KMS-11 (cell line): ENCODE data around the gene HRH3.

Experiments
- H2AFZ ChIP-seq: fragments of 200-600 bp; sonication (generic); 2 replicates; pipeline ENCODE4 v1.6.1; 2016; ENCODE audit warnings: antibody characterized with exemption, mixed run types, low read depth
- H3K27ac ChIP-seq: fragments of 200-600 bp; sonication (generic); 2 replicates; pipeline ENCODE4 v1.6.1; 2016; ENCODE audit warnings: mild to moderate bottlenecking, mixed run types
- H3K27me3 ChIP-seq: fragments of 200-600 bp; sonication (generic); 2 replicates; pipeline ENCODE4 v1.6.1; 2017; ENCODE audit warnings: mild to moderate bottlenecking, low read depth, mixed run types, moderate library complexity; ENCODE audit not compliant: insufficient read depth
- H3K36me3 ChIP-seq: fragments of 200-600 bp; sonication (generic); 2 replicates; pipeline ENCODE4 v1.6.1; 2017; ENCODE audit warnings: mild to moderate bottlenecking, mixed run types; ENCODE audit not compliant: insufficient read depth
- H3K4me1 ChIP-seq: fragments of 200-600 bp; sonication (generic); 2 replicates; pipeline ENCODE4 v1.6.1; 2016; ENCODE audit warnings: mild to moderate bottlenecking, low read depth, mixed run types; ENCODE audit not compliant: poor library complexity, severe bottlenecking
- H3K4me2 ChIP-seq: fragments of 200-600 bp; sonication (generic); 2 replicates; pipeline ENCODE4 v1.7.0; 2016; ENCODE audit warnings: mild to moderate bottlenecking, mixed run types
- H3K4me3 ChIP-seq: fragments of 200-600 bp; sonication (generic); IDR thresholded peaks from 2 replicates; pipeline ENCODE4 v1.6.1; 2017; ENCODE audit warnings: low read depth, low read length, mixed read lengths; ENCODE audit not compliant: insufficient read depth
- H3K79me2 ChIP-seq: fragments of 200-600 bp; sonication (generic); 2 replicates; pipeline ENCODE4 v1.6.1; 2016; ENCODE audit warnings: low read depth, mixed run types; ENCODE audit not compliant: insufficient read depth
- H3K9ac ChIP-seq: fragments of 200-600 bp; sonication (generic); 2 replicates; pipeline ENCODE4 v1.6.1; 2016; ENCODE audit warnings: mild to moderate bottlenecking, mixed run types
- H4K20me1 ChIP-seq: fragments of 200-600 bp; sonication (generic); 2 replicates; pipeline ENCODE4 v1.6.1; 2016; ENCODE audit warnings: mild to moderate bottlenecking, mixed run types; ENCODE audit not compliant: insufficient read depth
- TF ChIP-seq, protein P1 (sequence below): fragments of 200-600 bp; sonication (generic); conservative IDR thresholded peaks from 2 replicates; pipeline ENCODE4 v1.6.1; 2017; ENCODE audit warnings: low read depth, mild to moderate bottlenecking, antibody characterized with exemption, low read length, moderate library complexity, mixed read lengths

HRH3 gene

DNA sequence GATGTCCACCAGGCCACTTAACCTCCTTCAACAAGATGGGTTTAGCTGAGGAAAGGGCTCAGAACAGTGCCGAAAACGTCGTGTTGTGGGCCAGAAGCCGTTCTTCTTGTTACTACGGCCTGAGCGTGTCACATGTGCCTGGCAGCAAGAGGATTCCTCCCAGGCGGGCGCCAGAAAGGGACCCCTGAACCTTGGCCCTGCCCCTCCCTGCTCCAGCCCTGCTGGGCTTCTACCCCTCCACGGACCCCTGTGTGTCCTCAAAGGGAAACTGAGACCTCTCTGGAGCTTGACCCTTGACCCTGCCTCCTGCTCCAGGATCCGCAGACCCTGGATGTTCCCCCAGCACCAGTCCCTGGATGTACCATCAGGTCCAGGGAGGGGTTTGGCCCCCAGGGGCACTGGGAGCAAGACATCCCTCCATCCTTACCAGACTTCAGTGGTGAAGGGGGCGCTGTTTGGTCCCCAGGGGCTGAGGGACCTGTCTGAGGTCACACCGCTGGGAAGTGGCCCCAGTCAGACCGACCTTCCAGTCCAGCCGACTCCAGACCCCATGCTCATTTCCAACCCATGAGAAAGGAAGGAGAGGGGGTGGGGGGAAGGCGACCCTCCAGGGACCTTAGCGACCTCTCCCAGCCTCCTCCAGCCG, 10.1 kb downstream of the HRH3 start:
- H2AFZ ChIP-seq: no peak overlapping the region
- H3K79me2 ChIP-seq: no peaks in the 10 kb centered on the region
- H3K27me3 ChIP-seq: peaks cover 48% of the 10 kb centered on the region
- H3K27ac ChIP-seq: no peak overlapping the region
- no peaks in the 10 kb centered on the region for H3K4me1 ChIP-seq
- no peaks in the 10 kb centered on the region for H4K20me1 ChIP-seq
- TF ChIP-seq, protein P1, sequence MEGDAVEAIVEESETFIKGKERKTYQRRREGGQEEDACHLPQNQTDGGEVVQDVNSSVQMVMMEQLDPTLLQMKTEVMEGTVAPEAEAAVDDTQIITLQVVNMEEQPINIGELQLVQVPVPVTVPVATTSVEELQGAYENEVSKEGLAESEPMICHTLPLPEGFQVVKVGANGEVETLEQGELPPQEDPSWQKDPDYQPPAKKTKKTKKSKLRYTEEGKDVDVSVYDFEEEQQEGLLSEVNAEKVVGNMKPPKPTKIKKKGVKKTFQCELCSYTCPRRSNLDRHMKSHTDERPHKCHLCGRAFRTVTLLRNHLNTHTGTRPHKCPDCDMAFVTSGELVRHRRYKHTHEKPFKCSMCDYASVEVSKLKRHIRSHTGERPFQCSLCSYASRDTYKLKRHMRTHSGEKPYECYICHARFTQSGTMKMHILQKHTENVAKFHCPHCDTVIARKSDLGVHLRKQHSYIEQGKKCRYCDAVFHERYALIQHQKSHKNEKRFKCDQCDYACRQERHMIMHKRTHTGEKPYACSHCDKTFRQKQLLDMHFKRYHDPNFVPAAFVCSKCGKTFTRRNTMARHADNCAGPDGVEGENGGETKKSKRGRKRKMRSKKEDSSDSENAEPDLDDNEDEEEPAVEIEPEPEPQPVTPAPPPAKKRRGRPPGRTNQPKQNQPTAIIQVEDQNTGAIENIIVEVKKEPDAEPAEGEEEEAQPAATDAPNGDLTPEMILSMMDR: no peak
- no peak overlapping the region for H3K4me2 ChIP-seq
- no peak overlapping the region for H3K9ac ChIP-seq
- no peaks in the 10 kb centered on the region for H3K36me3 ChIP-seq
- no peak overlapping the region for H3K4me3 ChIP-seq

DNA sequence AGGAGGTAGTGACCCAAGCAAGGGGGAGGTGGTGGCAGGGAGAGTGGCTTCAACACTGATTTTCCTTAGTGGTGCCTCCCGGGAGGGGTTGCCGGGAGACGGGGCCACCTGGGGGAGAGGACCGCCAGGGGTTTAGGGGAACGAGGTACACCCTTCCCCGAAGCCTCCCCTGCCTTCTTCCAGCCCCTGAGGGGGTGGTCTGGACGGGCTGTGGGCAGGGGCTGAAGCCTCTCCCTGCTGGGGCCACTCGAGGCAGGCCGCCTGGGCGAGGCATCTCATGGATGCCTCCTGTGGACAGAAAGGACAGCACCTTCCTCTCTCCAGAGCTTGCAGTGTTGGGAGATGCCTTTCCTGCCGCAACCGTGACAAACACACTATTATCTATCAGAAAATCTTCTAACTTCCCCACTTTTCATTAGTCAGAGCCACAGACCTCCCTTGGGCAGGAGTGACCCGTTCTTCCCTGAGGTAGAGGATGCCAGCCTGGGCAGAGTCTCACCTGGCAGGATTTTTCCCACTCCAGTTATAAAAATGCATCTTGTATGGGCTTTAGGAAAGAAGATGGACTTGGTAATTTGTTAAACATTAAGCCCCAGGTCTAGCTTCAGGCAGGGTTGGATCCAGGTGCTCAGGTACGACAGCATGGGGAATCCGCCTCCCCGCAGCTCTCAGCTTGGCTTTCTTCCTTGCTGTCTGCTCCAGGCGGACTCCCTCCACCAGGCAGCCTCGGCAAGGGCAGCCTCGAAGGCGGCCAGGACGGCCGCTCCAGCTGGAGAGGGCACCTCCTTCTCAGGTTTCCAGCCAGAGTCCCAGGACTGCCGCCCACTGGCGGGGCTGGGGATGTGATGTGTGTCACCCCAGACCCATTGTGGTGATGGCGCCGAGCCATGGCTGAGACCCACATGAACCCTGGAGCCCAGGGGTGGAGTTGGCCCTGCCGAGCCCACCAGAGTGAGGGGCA, 11.0 kb downstream of the HRH3 start:
- Histone ChIP-seq H2AFZ (no peak overlapping the region), H3K27me3 (peaks cover 39% of the 10 kb centered on the region), H3K9ac (no peak overlapping the region), H3K79me2 (no peaks in the 10 kb centered on the region), H3K4me1 (no peaks in the 10 kb centered on the region), H4K20me1 (no peaks in the 10 kb centered on the region), H3K4me2 (no peak overlapping the region), H3K36me3 (no peaks in the 10 kb centered on the region), H3K27ac (no peak overlapping the region), H3K4me3 (no peak overlapping the region)
- TF ChIP-seq, protein P1: no peak

DNA sequence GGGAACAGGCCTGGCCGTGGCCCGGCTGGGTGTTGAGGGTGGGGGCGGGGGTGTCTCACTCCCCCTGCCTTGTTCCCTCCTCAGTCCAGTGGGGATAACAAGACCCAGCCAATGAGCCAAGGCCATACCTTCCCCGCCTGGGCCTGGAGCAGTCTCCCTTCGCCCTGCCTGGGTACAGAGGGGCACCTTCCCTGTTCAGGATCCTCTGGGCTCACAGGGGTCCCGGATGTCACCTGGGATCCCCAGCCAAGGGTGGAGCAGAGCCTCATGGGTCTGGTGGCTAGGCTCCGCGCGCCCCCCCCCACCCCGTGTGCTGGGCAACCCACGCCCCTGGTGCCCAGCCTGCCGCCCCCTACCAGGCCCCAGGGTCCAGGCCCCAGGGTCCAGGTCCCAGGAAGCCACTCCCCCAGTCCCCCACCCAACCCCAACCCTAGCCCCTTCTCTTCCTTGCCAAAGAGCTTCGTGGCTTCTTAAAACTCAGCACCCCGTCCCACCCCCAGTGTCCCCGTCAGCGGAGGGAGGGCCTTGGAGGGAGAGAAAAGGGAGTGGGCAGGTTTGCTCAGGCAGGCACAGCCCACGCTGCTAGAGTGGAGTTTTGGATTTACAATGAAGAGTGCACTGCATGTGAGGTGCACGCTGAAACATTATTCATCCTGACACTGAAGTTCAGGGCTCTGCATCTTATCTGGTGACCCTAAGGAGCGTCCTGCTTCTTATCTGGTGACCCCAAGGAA, 11.8 kb downstream of the HRH3 start:
- no peaks in the 10 kb centered on the region for H3K79me2 ChIP-seq
- H4K20me1 ChIP-seq: no peaks in the 10 kb centered on the region
- TF ChIP-seq, protein P1: no peak
- no peak overlapping the region for H2AFZ ChIP-seq
- H3K27ac ChIP-seq: no peak overlapping the region
- no peaks in the 10 kb centered on the region for H3K36me3 ChIP-seq
- no peak overlapping the region for H3K4me2 ChIP-seq
- H3K9ac ChIP-seq: no peak overlapping the region
- no peak overlapping the region for H3K4me3 ChIP-seq
- H3K27me3 ChIP-seq: peaks cover 35% of the 10 kb centered on the region
- no peaks in the 10 kb centered on the region for H3K4me1 ChIP-seq

DNA sequence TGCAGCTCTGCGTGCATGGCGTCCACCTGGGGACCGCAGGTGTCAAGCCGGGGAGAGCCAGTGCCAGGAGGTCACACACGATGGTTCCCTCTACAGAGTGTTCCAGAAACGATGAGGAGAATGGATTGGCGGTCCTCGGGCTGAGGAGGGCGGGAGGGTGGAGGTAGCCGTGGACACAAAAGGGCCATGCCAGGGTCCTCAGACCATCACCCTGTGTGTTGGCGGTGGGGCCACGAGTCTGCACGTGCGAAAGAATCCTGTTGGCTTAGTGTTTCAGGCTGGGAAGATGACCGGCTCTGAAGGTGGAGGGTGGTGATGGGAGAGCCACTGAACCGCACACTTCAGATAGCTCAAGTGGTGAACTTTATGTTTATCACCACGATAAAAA, 13.7 kb downstream of the HRH3 start:
- no peak overlapping the region for H3K4me3 ChIP-seq
- no peak overlapping the region for H3K4me2 ChIP-seq
- H3K27me3 ChIP-seq: peaks cover 22% of the 10 kb centered on the region
- H3K79me2 ChIP-seq: no peaks in the 10 kb centered on the region
- no peak overlapping the region for H3K27ac ChIP-seq
- no peaks in the 10 kb centered on the region for H4K20me1 ChIP-seq
- no peak overlapping the region for H2AFZ ChIP-seq
- H3K4me1 ChIP-seq: no peaks in the 10 kb centered on the region
- H3K9ac ChIP-seq: no peak overlapping the region
- no peaks in the 10 kb centered on the region for H3K36me3 ChIP-seq
- TF ChIP-seq, protein P1: no peak
